SK-N-SH (cell line): ENCODE data around the gene PPP2R3C. TPM values are rescaled to one million over a fixed set of nuclear protein-coding genes. Genes with fewer than 3 reads are reported as not detected.

Source experiments
- CTCF ChIA-PET: fragments of 300-600, 350-600 bp; formaldehyde crosslinking; extraction: SDS; loops from one replicate; lab custom pipeline; 2021; lab: Yijun Ruan, JAX
- POLR2A ChIA-PET: fragments of 350-600 bp; sonication (Branson Sonifier 250); formaldehyde crosslinking; extraction: SDS; loops from one replicate; lab custom pipeline; 2020; ENCODE audit warnings: antibody characterized with exemption, inconsistent platforms; lab: Yijun Ruan, JAX
- DNase-seq: peaks from one replicate; pipeline ENCODE4 v3.0.0; 2012
- H2AFZ ChIP-seq: fragments of 200-600 bp; sonication (generic); 2 replicates; pipeline ENCODE4 v1.8.1; 2016; ENCODE audit warnings: antibody characterized with exemption, mild to moderate bottlenecking, low read depth
- H3F3A ChIP-seq: fragments of 200-600 bp; sonication (generic); replicated peaks from 2 replicates; pipeline ENCODE3; 2016; ENCODE audit warnings: antibody characterized with exemption, mild to moderate bottlenecking; ENCODE audit not compliant: insufficient read depth
- H3K27ac ChIP-seq, 2 experiments: fragments of 200-500 bp in 1 of 2; fragments of 200-600 bp in 1 of 2; sonication (Bioruptor generic) in 1 of 2; sonication (generic), shearing (Covaris generic) in 1 of 2; 2 replicates each; pipeline versions ENCODE4 v1.5.1 to v1.6.1; 2014 to 2016; ENCODE audit warnings: low read depth in 2 of 2, inconsistent platforms in 1 of 2, low read length in 1 of 2, mild to moderate bottlenecking in 1 of 2, mixed read lengths in 1 of 2
- H3K27me3 ChIP-seq: fragments of 200-600 bp; sonication (generic), shearing (Covaris generic); 2 replicates; pipeline ENCODE4 v1.6.1; 2016; ENCODE audit warnings: mixed run types; ENCODE audit not compliant: insufficient read depth
- H3K36me3 ChIP-seq, 2 experiments: fragments of 200-500 bp in 1 of 2; fragments of 200-600 bp in 1 of 2; sonication (Bioruptor generic) in 1 of 2; sonication (generic) in 1 of 2; replicated peaks in 1 of 2; 2 replicates each; pipeline versions ENCODE3 to v1.5.1; 2014 to 2016; ENCODE audit warnings: low read length in 1 of 2, mild to moderate bottlenecking in 1 of 2; ENCODE audit not compliant: insufficient read depth in 2 of 2, control insufficient read depth in 1 of 2
- H3K4me1 ChIP-seq, 2 experiments: fragments of 200-500 bp in 1 of 2; fragments of 200-600 bp in 1 of 2; sonication (Bioruptor generic) in 1 of 2; sonication (generic), shearing (Covaris generic) in 1 of 2; 2 replicates each; pipeline versions ENCODE4 v1.5.1 to v1.6.1; 2014 to 2016; ENCODE audit warnings: low read depth in 1 of 2, low read length in 1 of 2, mixed run types in 1 of 2; ENCODE audit not compliant: insufficient read depth in 2 of 2, control insufficient read depth in 1 of 2
- H3K4me2 ChIP-seq: fragments of 200-600 bp; sonication (generic), shearing (Covaris generic); 2 replicates; pipeline ENCODE4 v1.6.1; 2017; ENCODE audit warnings: mixed run types
- H3K4me3 ChIP-seq, 2 experiments: fragments of 200-500 bp in 1 of 2; fragments of 200-600 bp in 1 of 2; sonication (Bioruptor generic) in 1 of 2; sonication (generic), shearing (Covaris generic) in 1 of 2; 2 replicates each; pipeline versions ENCODE4 v1.5.1 to v1.8.1; 2014 to 2016; ENCODE audit warnings: low read depth in 2 of 2, inconsistent platforms in 1 of 2, low read length in 1 of 2, mild to moderate bottlenecking in 1 of 2, mixed read lengths in 1 of 2, moderate library complexity in 1 of 2
- H3K79me2 ChIP-seq: fragments of 200-600 bp; sonication (generic); 2 replicates; pipeline ENCODE4 v1.8.1; 2017; ENCODE audit warnings: mild to moderate bottlenecking; ENCODE audit not compliant: insufficient read depth
- H3K9ac ChIP-seq: fragments of 200-600 bp; sonication (generic); 2 replicates; pipeline ENCODE4 v1.6.1; 2017; ENCODE audit warnings: mixed run types
- H3K9me2 ChIP-seq: fragments of 200-600 bp; sonication (generic); 2 replicates; pipeline ENCODE4 v1.6.1; 2017; ENCODE audit warnings: mixed run types
- H3K9me3 ChIP-seq: fragments of 200-600 bp; sonication (generic); 2 replicates; pipeline ENCODE4 v1.6.1; 2017; ENCODE audit warnings: mixed run types, mild to moderate bottlenecking, moderate library complexity
- H4K20me1 ChIP-seq: fragments of 200-600 bp; sonication (generic); 2 replicates; pipeline ENCODE4 v1.6.1; 2017; ENCODE audit warnings: mild to moderate bottlenecking, mixed run types; ENCODE audit not compliant: insufficient read depth
- CHD2 ChIP-seq: fragments of 150-350 bp; IDR thresholded peaks from 2 replicates; pipeline ENCODE4 v1.6.1; 2018; ENCODE audit warnings: low read length; ENCODE audit not compliant: partially characterized antibody
- EP300 ChIP-seq, 2 experiments: IDR thresholded peaks; 2 replicates each; pipeline versions ENCODE4 v1.4.0 to v1.6.1; 2012; ENCODE audit warnings: borderline replicate concordance in 1 of 2, low read depth in 1 of 2, low read length in 1 of 2
- FOSL2 ChIP-seq: IDR thresholded peaks from 2 replicates; pipeline ENCODE4 v1.4.0; 2012; ENCODE audit warnings: low read depth, mild to moderate bottlenecking, moderate library complexity, borderline replicate concordance
- FOXJ3 ChIP-seq: sonication (generic); formaldehyde crosslinking; IDR thresholded peaks from 2 replicates; pipeline ENCODE4 v1.5.1; 2020; ENCODE audit warnings: mild to moderate bottlenecking, missing genetic modification reagents
- FOXM1 ChIP-seq: IDR thresholded peaks from 2 replicates; pipeline ENCODE4 v1.4.0; 2012; ENCODE audit warnings: low read depth, mild to moderate bottlenecking
- GABPA ChIP-seq: IDR thresholded peaks from 2 replicates; pipeline ENCODE4 v1.4.0; 2012; ENCODE audit warnings: low read depth, mild to moderate bottlenecking
- JUND ChIP-seq: IDR thresholded peaks from 2 replicates; pipeline ENCODE4 v1.4.0; 2012
- MXI1 ChIP-seq: IDR thresholded peaks from 2 replicates; pipeline ENCODE4 v1.6.1; 2012; ENCODE audit warnings: mild to moderate bottlenecking, low read depth, low read length, improper control_type of control experiment
- NFIC ChIP-seq: IDR thresholded peaks from 2 replicates; pipeline ENCODE4 v1.4.0; 2012; ENCODE audit warnings: borderline replicate concordance
- NRF1 ChIP-seq: IDR thresholded peaks from 2 replicates; pipeline ENCODE4 v1.6.1; 2012; ENCODE audit warnings: low read depth, mild to moderate bottlenecking, low read length
- POLR2AphosphoS5 ChIP-seq: IDR thresholded peaks from 2 replicates; pipeline ENCODE4 v1.6.1; 2012; ENCODE audit warnings: low read depth, low read length
- RCOR1 ChIP-seq: fragments of 150-350 bp; IDR thresholded peaks from 2 replicates; pipeline ENCODE4 v1.6.1; 2017; ENCODE audit warnings: antibody characterized with exemption, low read length
- RFX5 ChIP-seq: IDR thresholded peaks from 2 replicates; pipeline ENCODE4 v1.6.1; 2012; ENCODE audit warnings: mild to moderate bottlenecking, improper control_type of control experiment, low read length
- RXRA ChIP-seq: IDR thresholded peaks from 2 replicates; pipeline ENCODE4 v1.4.0; 2012; ENCODE audit warnings: low read depth, mild to moderate bottlenecking, borderline replicate concordance
- TCF12 ChIP-seq: IDR thresholded peaks from 2 replicates; pipeline ENCODE4 v1.4.0; 2012
- WGBS: methylation state at CpG from one replicate; pipeline ENCODE4 v1.1.6; 2017; ENCODE audit warnings: low lambda C conversion rate; 5-methylcytosine and 5-hydroxymethylcytosine counted together
- polyA plus RNA-seq, 3 experiments: library from polyadenylated mRNA; depleted of rRNA; stranded (reverse); fragments of >200 nt; gene quantifications; 2 replicates each; pipeline ENCODE4 v1.2.3, GENCODE V29; 2012
- TF ChIP-seq, protein P1 (sequence below): IDR thresholded peaks from 2 replicates; pipeline ENCODE4 v1.4.0; 2012; ENCODE audit warnings: low read depth
- TF ChIP-seq, protein P2 (sequence below): IDR thresholded peaks from 2 replicates; pipeline ENCODE4 v1.6.1; 2012; ENCODE audit warnings: mild to moderate bottlenecking, low read depth, low read length, moderate library complexity

Gene PPP2R3C
- polyA plus RNA-seq, 1 of the 3 experiments (the other 2 are of a cell fraction) = 6.2 TPM

DNA sequence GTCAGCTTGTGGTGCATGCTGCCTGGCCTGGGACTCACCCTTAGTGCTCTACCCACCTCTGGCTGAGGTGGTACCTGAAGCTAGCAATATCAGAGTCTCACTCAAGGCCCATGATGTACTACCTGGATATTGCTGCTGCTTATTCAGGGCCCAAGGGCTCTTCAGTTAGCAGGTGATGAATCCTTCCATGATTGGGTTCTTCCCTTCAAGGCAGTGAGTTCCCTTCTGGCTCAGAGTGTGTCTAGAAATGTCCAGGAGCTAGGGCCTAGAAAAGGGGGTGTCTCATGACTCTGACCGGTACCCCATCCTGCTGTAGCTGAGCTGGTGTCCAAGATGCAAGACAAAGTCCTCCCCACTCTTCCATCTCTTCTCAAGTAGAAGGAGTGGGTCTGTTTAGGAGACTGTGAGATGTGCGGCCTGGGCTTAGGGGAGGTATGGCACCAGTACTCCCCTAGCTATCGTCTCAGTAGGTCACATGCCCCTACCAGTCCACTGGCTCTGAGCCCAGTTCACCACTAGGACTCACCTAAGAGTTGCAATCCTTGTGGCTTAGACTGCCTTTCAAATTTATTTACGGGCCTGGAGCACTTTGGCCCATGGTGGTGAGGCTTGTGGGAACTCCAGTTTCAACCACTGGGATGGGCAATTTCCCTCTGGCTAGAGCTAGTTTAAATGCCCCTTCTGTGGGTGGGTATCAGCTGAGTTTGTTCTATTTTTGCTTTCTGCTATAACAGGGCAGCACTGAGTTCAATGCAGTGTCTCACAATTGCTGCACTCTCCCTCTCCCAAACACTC is 12.7 kb upstream of the PPP2R3C start:
- Histone ChIP-seq H2AFZ (no peak overlapping the region), H3K36me3 (peaks cover 7 to 24% of the 10 kb centered on the region in 2 experiments), H3K27me3 (no peaks in the 10 kb centered on the region), H3K9ac (no peak overlapping the region), H4K20me1 (no peaks in the 10 kb centered on the region), H3K4me1 (no peaks in the 10 kb centered on the region), H3K9me3 (no peaks in the 10 kb centered on the region), H3K4me2 (no peak overlapping the region), H3F3A (peaks cover 7% of the 10 kb centered on the region), H3K27ac (no peak overlapping the region), H3K79me2 (peaks cover 38% of the 10 kb centered on the region; the same call in 1 of the 2 replicates), H3K9me2 (no peaks in the 10 kb centered on the region), H3K4me3 (no peak overlapping the region)
- DNase-seq = no peak
- WGBS = 90% methylated on average over 3 of the region's 4 CpGs
- ChIA-PET POLR2A (no interaction called here), CTCF (interaction anchor here (0.9 to 1.2 kb wide), 2 partner anchors 272 to 288 kb away, joined by 3 read pairs; no protein-coding TSS in a partner anchor)
- TF ChIP-seq FOXM1 (no peak), RFX5 (no peak), POLR2AphosphoS5 (no peak), EP300 (IDR thresholded peaks at IDR 0.05; ENCODE audit: borderline replicate concordance in 1 of 2, low read depth in 1 of 2, low read length in 1 of 2) (no peak), CHD2 (no peak), FOXJ3 (CRISPR knock-in tag) (no peak), RXRA (no peak), TCF12 (no peak), GABPA (no peak), RCOR1 (no peak), NRF1 (no peak), MXI1 (no peak), JUND (no peak), NFIC (no peak), FOSL2 (no peak)
- TF ChIP-seq, protein P1, sequence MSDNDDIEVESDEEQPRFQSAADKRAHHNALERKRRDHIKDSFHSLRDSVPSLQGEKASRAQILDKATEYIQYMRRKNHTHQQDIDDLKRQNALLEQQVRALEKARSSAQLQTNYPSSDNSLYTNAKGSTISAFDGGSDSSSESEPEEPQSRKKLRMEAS = no peak
- TF ChIP-seq, protein P2, sequence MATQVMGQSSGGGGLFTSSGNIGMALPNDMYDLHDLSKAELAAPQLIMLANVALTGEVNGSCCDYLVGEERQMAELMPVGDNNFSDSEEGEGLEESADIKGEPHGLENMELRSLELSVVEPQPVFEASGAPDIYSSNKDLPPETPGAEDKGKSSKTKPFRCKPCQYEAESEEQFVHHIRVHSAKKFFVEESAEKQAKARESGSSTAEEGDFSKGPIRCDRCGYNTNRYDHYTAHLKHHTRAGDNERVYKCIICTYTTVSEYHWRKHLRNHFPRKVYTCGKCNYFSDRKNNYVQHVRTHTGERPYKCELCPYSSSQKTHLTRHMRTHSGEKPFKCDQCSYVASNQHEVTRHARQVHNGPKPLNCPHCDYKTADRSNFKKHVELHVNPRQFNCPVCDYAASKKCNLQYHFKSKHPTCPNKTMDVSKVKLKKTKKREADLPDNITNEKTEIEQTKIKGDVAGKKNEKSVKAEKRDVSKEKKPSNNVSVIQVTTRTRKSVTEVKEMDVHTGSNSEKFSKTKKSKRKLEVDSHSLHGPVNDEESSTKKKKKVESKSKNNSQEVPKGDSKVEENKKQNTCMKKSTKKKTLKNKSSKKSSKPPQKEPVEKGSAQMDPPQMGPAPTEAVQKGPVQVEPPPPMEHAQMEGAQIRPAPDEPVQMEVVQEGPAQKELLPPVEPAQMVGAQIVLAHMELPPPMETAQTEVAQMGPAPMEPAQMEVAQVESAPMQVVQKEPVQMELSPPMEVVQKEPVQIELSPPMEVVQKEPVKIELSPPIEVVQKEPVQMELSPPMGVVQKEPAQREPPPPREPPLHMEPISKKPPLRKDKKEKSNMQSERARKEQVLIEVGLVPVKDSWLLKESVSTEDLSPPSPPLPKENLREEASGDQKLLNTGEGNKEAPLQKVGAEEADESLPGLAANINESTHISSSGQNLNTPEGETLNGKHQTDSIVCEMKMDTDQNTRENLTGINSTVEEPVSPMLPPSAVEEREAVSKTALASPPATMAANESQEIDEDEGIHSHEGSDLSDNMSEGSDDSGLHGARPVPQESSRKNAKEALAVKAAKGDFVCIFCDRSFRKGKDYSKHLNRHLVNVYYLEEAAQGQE = no peak
